H9 (cell line): ENCODE data around the gene ELFN2. TPM values are rescaled to one million over a fixed set of nuclear protein-coding genes. Genes with fewer than 3 reads are reported as not detected.
A peak's percentile ranks its signal among the peaks of the same experiment; 100 is the strongest.

Experiments used
- DNase-seq: peaks from one replicate; pipeline ENCODE4 v3.0.0-alpha.2; 2017
- H2AFZ ChIP-seq: one replicate; pipeline ENCODE4 v1.6.1; 2013; ENCODE audit warnings: mild to moderate bottlenecking, low read length, control low read depth, moderate library complexity
- H2AK5ac ChIP-seq: 2 replicates; pipeline ENCODE4 v1.6.1; 2013; ENCODE audit warnings: low read length, control low read depth, mixed read lengths; ENCODE audit not compliant: insufficient read length
- H2BK120ac ChIP-seq: one replicate; pipeline ENCODE4 v1.6.1; 2013; ENCODE audit warnings: low read depth, mild to moderate bottlenecking, low read length, control low read depth, inconsistent platforms; ENCODE audit not compliant: poor library complexity, severe bottlenecking
- H2BK12ac ChIP-seq: 2 replicates; pipeline ENCODE4 v1.6.1; 2013; ENCODE audit warnings: low read length, control low read depth, mixed read lengths, low read depth; ENCODE audit not compliant: insufficient read length
- H2BK15ac ChIP-seq: 2 replicates; pipeline ENCODE4 v1.6.1; 2013; ENCODE audit warnings: low read depth, low read length, control low read depth
- H2BK20ac ChIP-seq: one replicate; pipeline ENCODE4 v1.6.1; 2013; ENCODE audit warnings: low read depth, mild to moderate bottlenecking, low read length, control low read depth, inconsistent platforms; ENCODE audit not compliant: poor library complexity, severe bottlenecking
- H2BK5ac ChIP-seq: 2 replicates; pipeline ENCODE4 v1.6.1; 2013; ENCODE audit warnings: low read length, control low read depth, mixed read lengths; ENCODE audit not compliant: insufficient read length
- H3K14ac ChIP-seq: 2 replicates; pipeline ENCODE4 v1.6.1; 2013; ENCODE audit warnings: low read length, control low read depth; ENCODE audit not compliant: insufficient read depth
- H3K18ac ChIP-seq: 2 replicates; pipeline ENCODE4 v1.6.1; 2013; ENCODE audit warnings: low read depth, mild to moderate bottlenecking, mixed read lengths, low read length, control low read depth; ENCODE audit not compliant: insufficient read length
- H3K23ac ChIP-seq: 2 replicates; pipeline ENCODE4 v1.6.1; 2013; ENCODE audit warnings: low read length, control low read depth, mixed read lengths, low read depth; ENCODE audit not compliant: insufficient read length
- H3K23me2 ChIP-seq: 2 replicates; pipeline ENCODE4 v1.6.1; 2013; ENCODE audit warnings: low read depth, mild to moderate bottlenecking, mixed read lengths, low read length, control low read depth; ENCODE audit not compliant: insufficient read length, poor library complexity, severe bottlenecking
- H3K27ac ChIP-seq: 2 replicates; pipeline ENCODE4 v1.5.1; 2013; ENCODE audit warnings: low read length, control low read depth, mixed read lengths, low read depth; ENCODE audit not compliant: insufficient read length
- H3K27me3 ChIP-seq: 2 replicates; pipeline ENCODE4 v1.6.1; 2013; ENCODE audit warnings: low read length, control low read depth, inconsistent platforms; ENCODE audit not compliant: insufficient read depth
- H3K4ac ChIP-seq: 2 replicates; pipeline ENCODE4 v1.6.1; 2013; ENCODE audit warnings: low read depth, mild to moderate bottlenecking, control low read depth, inconsistent platforms, low read length, moderate library complexity
- H3K4me1 ChIP-seq: 2 replicates; pipeline ENCODE4 v1.6.1; 2013; ENCODE audit warnings: low read length, control low read depth, inconsistent platforms; ENCODE audit not compliant: insufficient read depth
- H3K4me2 ChIP-seq: 2 replicates; pipeline ENCODE4 v1.6.1; 2013; ENCODE audit warnings: low read length, control low read depth, mixed read lengths; ENCODE audit not compliant: insufficient read length, insufficient read depth
- H3K56ac ChIP-seq: 2 replicates; pipeline ENCODE4 v1.6.1; 2013; ENCODE audit warnings: low read depth, mild to moderate bottlenecking, mixed read lengths, low read length, control low read depth; ENCODE audit not compliant: insufficient read length
- H3K79me1 ChIP-seq: 2 replicates; pipeline ENCODE4 v1.6.1; 2013; ENCODE audit warnings: low read depth, mild to moderate bottlenecking, moderate library complexity, low read length, control low read depth, inconsistent platforms; ENCODE audit not compliant: insufficient read depth, poor library complexity, severe bottlenecking
- H3K79me2 ChIP-seq: 2 replicates; pipeline ENCODE4 v1.6.1; 2013; ENCODE audit warnings: low read length, control low read depth, inconsistent platforms; ENCODE audit not compliant: insufficient read depth
- H3K9ac ChIP-seq: 2 replicates; pipeline ENCODE4 v1.6.1; 2013; ENCODE audit warnings: low read length, control low read depth, mixed read lengths; ENCODE audit not compliant: insufficient read length; ENCODE audit errors: extremely low read depth
- H3K9me3 ChIP-seq: one replicate; pipeline ENCODE4 v1.6.1; 2013; ENCODE audit warnings: low read depth, low read length, inconsistent platforms; ENCODE audit not compliant: control insufficient read depth
- H3T11ph ChIP-seq: one replicate; pipeline ENCODE4 v1.6.1; 2013; ENCODE audit warnings: mild to moderate bottlenecking, low read length, control low read depth, inconsistent platforms
- H4K20me1 ChIP-seq: one replicate; pipeline ENCODE4 v1.6.1; 2013; ENCODE audit not compliant: control insufficient read depth, insufficient read length, insufficient read depth
- H4K5ac ChIP-seq: 2 replicates; pipeline ENCODE4 v1.6.1; 2013; ENCODE audit warnings: low read depth, mild to moderate bottlenecking, mixed read lengths, low read length, control low read depth; ENCODE audit not compliant: insufficient read length
- H4K8ac ChIP-seq: replicated peaks from 2 replicates; pipeline ENCODE4 v1.6.1; 2013; ENCODE audit warnings: low read length, control low read depth, mixed read lengths, low read depth; ENCODE audit not compliant: insufficient read length
- H4K91ac ChIP-seq: 2 replicates; pipeline ENCODE4 v1.6.1; 2013; ENCODE audit warnings: low read depth, mild to moderate bottlenecking, moderate library complexity, mixed read lengths, low read length, control low read depth; ENCODE audit not compliant: insufficient read length
- H3K27ac Mint-ChIP-seq, 3 experiments: 2 replicates in 2 of 3; 3 replicates in 1 of 3; pipeline ENCODE4 v1.8.0; 2020 to 2021; ENCODE audit warnings: mixed read lengths in 3 of 3, mild to moderate bottlenecking in 1 of 3, moderate library complexity in 1 of 3
- H3K27me3 Mint-ChIP-seq: 2 replicates; pipeline ENCODE4 v1.8.0; 2021; ENCODE audit warnings: low read depth, mild to moderate bottlenecking, moderate library complexity, mixed read lengths
- H3K36me3 Mint-ChIP-seq, 3 experiments: 2 replicates in 2 of 3; 3 replicates in 1 of 3; pipeline ENCODE4 v1.8.0; 2020 to 2021; ENCODE audit warnings: low read depth in 3 of 3, mixed read lengths in 3 of 3; ENCODE audit not compliant: insufficient read depth in 1 of 3
- H3K4me1 Mint-ChIP-seq, 2 experiments: 2 replicates each; pipeline ENCODE4 v1.8.0; 2020; ENCODE audit warnings: mixed read lengths in 2 of 2
- H3K4me3 Mint-ChIP-seq, 2 experiments: 2 replicates in 1 of 2; 3 replicates in 1 of 2; pipeline ENCODE4 v1.8.0; 2020 to 2021; ENCODE audit warnings: mild to moderate bottlenecking in 2 of 2, mixed read lengths in 2 of 2, moderate library complexity in 1 of 2
- H3K9me3 Mint-ChIP-seq, 2 experiments: 2 replicates in 1 of 2; 3 replicates in 1 of 2; pipeline ENCODE4 v1.8.0; 2020; ENCODE audit warnings: mild to moderate bottlenecking in 2 of 2, mixed read lengths in 2 of 2, moderate library complexity in 1 of 2
- CTCF ChIP-seq: fragments of 200-600 bp; sonication (generic); conservative IDR thresholded peaks from 3 replicates; pipeline ENCODE4 v1.8.0; 2021; ENCODE audit warnings: antibody characterized with exemption, mild to moderate bottlenecking
- WGBS: extraction: QIAGEN DNeasy Blood & Tissue Kit; methylation state at CpG from one replicate; pipeline ENCODE4 v1.1.7; 2013; ENCODE audit warnings: missing lambda C conversion rate, low lambda C conversion rate, mixed read lengths; ENCODE audit not compliant: insufficient read length; ENCODE audit errors: extremely low coverage; 5-methylcytosine and 5-hydroxymethylcytosine counted together
- total RNA-seq: library from RNA; stranded (reverse); gene quantifications from 2 replicates; pipeline ENCODE4 v1.2.1, GENCODE V29; 2021

ELFN2 gene
- total RNA-seq, 1 experiment from 2014 or later = 0.70 TPM

- H4K91ac ChIP-seq = no peak overlapping the region
- H3T11ph ChIP-seq = no peak overlapping the region
- peaks cover 3% of the 10 kb centered on the region; the same call in 1 of the 2 replicates for H3K27me3 ChIP-seq
- H3K9ac ChIP-seq = no peak overlapping the region
- peaks cover 10% of the 10 kb centered on the region for H3K23me2 ChIP-seq
- H2BK5ac ChIP-seq = no peak overlapping the region
- no peak overlapping the region for H3K18ac ChIP-seq
- no peak overlapping the region for H2AFZ ChIP-seq
- Mint-ChIP-seq H3K27me3 (peaks cover 72% of the 10 kb centered on the region), H3K27ac (no peak overlapping the region), H3K4me1 (peaks cover 16 to 53% of the 10 kb centered on the region in 2 experiments), H3K4me3 (peak overlapping the region; percentile 56 to 87), H3K9me3 (no peaks in the 10 kb centered on the region), H3K36me3 (no peaks in the 10 kb centered on the region)
- peak; percentile 74 for DNase-seq
- no peak overlapping the region for H3K14ac ChIP-seq
- H3K23ac ChIP-seq = no peak overlapping the region
- H2AK5ac ChIP-seq = no peak overlapping the region
- H3K79me1 ChIP-seq = no peaks in the 10 kb centered on the region
- no peak overlapping the region for H2BK120ac ChIP-seq
- no peaks in the 10 kb centered on the region for H4K20me1 ChIP-seq
- no peak overlapping the region for H3K4ac ChIP-seq
- no peak overlapping the region for H4K8ac ChIP-seq
- H3K9me3 ChIP-seq = no peaks in the 10 kb centered on the region
- no peak overlapping the region for H4K5ac ChIP-seq
- no peaks in the 10 kb centered on the region for H3K4me1 ChIP-seq
- H3K4me2 ChIP-seq = peak overlapping the region; percentile 69
- no peaks in the 10 kb centered on the region for H3K79me2 ChIP-seq
- no peak overlapping the region for H2BK12ac ChIP-seq
- no peak overlapping the region for H2BK20ac ChIP-seq
- H2BK15ac ChIP-seq = no peak overlapping the region
- no peak overlapping the region for H3K56ac ChIP-seq
- no CpG with 5 or more reads among the region's 50 CpGs for WGBS
- no peak overlapping the region for H3K27ac ChIP-seq
- peak; percentile 60 for TF ChIP-seq CTCF
These were observed 92.1 kb downstream of the ELFN2 start for GRCh38 chr22:37334859-37335805.
